Naive thymus-derived CD4-positive, alpha-beta T cell (primary cell): ENCODE measurements around the gene UIMC1. TPM values are rescaled to one million over a fixed set of nuclear protein-coding genes. Genes with fewer than 3 reads are reported as not detected.
"Not testable (repeated sequence)": the region's sequence is repeated elsewhere in the genome, so short reads cannot be mapped to it uniquely, and the experiment has no call there.

ENCODE experiments used
- ATAC-seq: fragments of 150-1000 bp; cut with Tn5 transposase; 2 replicates; pipeline ENCODE4 v1.10.0; 2021; ENCODE audit warnings: mild to moderate bottlenecking, moderate library complexity
- CTCF ChIA-PET: fragments of 350-600 bp; sonication (Branson Sonifier 250); formaldehyde crosslinking; loops from one replicate; lab custom pipeline; 2021; ENCODE audit warnings: antibody characterized with exemption; lab: Charles Lee
- POLR2A ChIA-PET: fragments of 350-600 bp; sonication (Branson Sonifier 250); formaldehyde crosslinking; loops from one replicate; lab custom pipeline; 2021; ENCODE audit warnings: antibody characterized with exemption, inconsistent platforms; lab: Charles Lee
- DNase-seq, 9 donors: peaks; one replicate each; pipeline versions ENCODE4 v3.0.0 to v3.0.0-alpha.2; 2020 to 2022; ENCODE audit warnings: mixed read lengths in 1 of 9
- H3K27ac ChIP-seq: one replicate; pipeline ENCODE4 v1.7.0; 2013; ENCODE audit warnings: mild to moderate bottlenecking, low read depth, low read length, moderate library complexity
- H3K27me3 ChIP-seq, 2 donors: one replicate each; pipeline ENCODE4 v1.7.0; 2013; ENCODE audit warnings: low read length in 2 of 2, mild to moderate bottlenecking in 2 of 2, moderate library complexity in 2 of 2; ENCODE audit not compliant: control insufficient read depth in 2 of 2, insufficient read depth in 2 of 2
- H3K36me3 ChIP-seq, 3 experiments: 1 replicate in 2 of 3; 2 replicates in 1 of 3; pipeline ENCODE4 v1.7.0; 2013; ENCODE audit warnings: low read length in 3 of 3, mild to moderate bottlenecking in 3 of 3, moderate library complexity in 1 of 3; ENCODE audit not compliant: insufficient read depth in 3 of 3, control insufficient read depth in 2 of 3
- H3K4me1 ChIP-seq, 2 donors: one replicate each; pipeline ENCODE4 v1.7.0; 2013; ENCODE audit warnings: low read length in 2 of 2, mild to moderate bottlenecking in 2 of 2, moderate library complexity in 1 of 2; ENCODE audit not compliant: control insufficient read depth in 2 of 2, insufficient read depth in 2 of 2
- H3K4me3 ChIP-seq: 2 replicates; pipeline ENCODE4 v1.7.0; 2013; ENCODE audit warnings: mild to moderate bottlenecking, low read length
- H3K9me3 ChIP-seq, 3 experiments: 1 replicate in 2 of 3; 2 replicates in 1 of 3; pipeline ENCODE4 v1.7.0; 2013; ENCODE audit warnings: low read length in 3 of 3; ENCODE audit not compliant: control insufficient read depth in 2 of 3
- H3K27ac Mint-ChIP-seq, 9 donors: one replicate each; pipeline ENCODE4 v1.8.0; 2020 to 2022; ENCODE audit warnings: mixed read lengths in 9 of 9, mild to moderate bottlenecking in 8 of 9, moderate library complexity in 5 of 9, inconsistent platforms in 2 of 9
- H3K27me3 Mint-ChIP-seq, 5 donors: one replicate each; pipeline ENCODE4 v1.8.0; 2021 to 2022; ENCODE audit warnings: mixed read lengths in 5 of 5, mild to moderate bottlenecking in 1 of 5
- H3K36me3 Mint-ChIP-seq, 5 donors: one replicate each; pipeline ENCODE4 v1.8.0; 2020 to 2022; ENCODE audit warnings: mixed read lengths in 5 of 5, mild to moderate bottlenecking in 3 of 5, inconsistent platforms in 1 of 5
- H3K4me1 Mint-ChIP-seq, 7 donors: one replicate each; pipeline ENCODE4 v1.8.0; 2020 to 2022; ENCODE audit warnings: mixed read lengths in 7 of 7, mild to moderate bottlenecking in 3 of 7, inconsistent platforms in 1 of 7
- H3K4me3 Mint-ChIP-seq, 10 donors: one replicate each; pipeline ENCODE4 v1.8.0; 2020 to 2022; ENCODE audit warnings: mild to moderate bottlenecking in 10 of 10, mixed read lengths in 10 of 10, moderate library complexity in 6 of 10, inconsistent platforms in 2 of 10
- H3K9me3 Mint-ChIP-seq, 11 donors: one replicate each; pipeline ENCODE4 v1.8.0; 2020 to 2022; ENCODE audit warnings: mixed read lengths in 11 of 11, mild to moderate bottlenecking in 4 of 11, inconsistent platforms in 1 of 11, moderate library complexity in 1 of 11
- intact Hi-C, 2 donors: fragments of 100-400 bp; cut with micrococcal nuclease; formaldehyde crosslinking; loops; one replicate each; pipeline ENCODE4 v1.15.1; 2023
- polyA plus RNA-seq, 2 donors: library from polyadenylated mRNA; unstranded; fragments of 300-500 nt; fragmentation: Illumina TruSeq; gene quantifications; one replicate each; pipeline ENCODE4 v1.2.3, GENCODE V29; 2021
- total RNA-seq, 6 experiments: library from RNA in 5 of 6; stranded (reverse) in 5 of 6; gene quantifications; 1 replicate in 5 of 6; 2 replicates in 1 of 6; pipeline ENCODE4 v1.2.3 and lab custom pipeline; 2021 to 2026

The UIMC1 gene
- total RNA-seq (10 to 100 TPM; 52.9 to 60.8 (median 59.9) TPM), polyA plus RNA-seq (10 to 100 TPM; 17.5 to 37.0 TPM), total RNA-seq (lab: John Stamatoyannopoulos, UW) (49.7 reads per million, percentile 71 among the genes with 10 or more reads in this experiment)

DNA sequence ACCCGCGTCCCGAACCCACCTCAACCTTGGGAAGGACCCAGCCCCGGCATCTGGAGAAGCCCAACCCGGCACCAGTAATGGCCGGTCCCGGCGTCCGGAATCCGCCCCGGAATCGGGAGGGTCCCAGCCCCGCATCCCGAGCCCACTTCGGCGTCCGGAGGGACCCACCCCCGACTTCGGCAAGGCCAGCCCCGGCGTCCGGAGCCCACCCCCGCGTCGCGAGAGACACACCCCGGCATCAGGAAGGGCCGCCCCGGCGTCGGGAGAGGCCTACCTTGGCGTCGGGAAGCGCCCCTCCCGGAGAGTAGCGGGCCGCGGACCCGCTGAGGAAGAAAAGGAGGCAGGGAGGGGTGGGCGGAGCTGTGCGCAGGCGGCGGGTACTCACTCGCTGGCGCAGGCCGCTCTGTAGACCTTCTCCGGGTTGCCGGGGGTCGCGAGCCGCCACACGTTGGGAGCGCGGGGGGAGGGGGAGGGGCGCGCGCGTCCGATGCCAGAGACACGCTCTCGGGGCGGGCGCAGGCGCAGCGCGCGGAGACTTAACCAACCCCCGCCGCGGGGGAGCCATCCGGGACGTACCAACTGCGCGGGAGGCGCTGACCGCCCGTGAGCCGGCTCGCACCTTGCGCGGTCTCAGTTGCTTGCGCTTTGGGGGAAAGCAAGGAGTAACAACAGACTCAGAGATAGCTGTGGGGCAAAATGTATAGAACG lies at the start of gene UIMC1:
TSS of gene UIMC1 (minus strand) at position 515 of the 708 bp plus-strand sequence. CDS start 24,164 bp downstream, outside the sequence.
- peaks cover 0 to 7% (median 0%) of the 10 kb centered on the region in 3 experiments for H3K36me3 ChIP-seq
- no peaks in the 10 kb centered on the region for H3K9me3 ChIP-seq
- peaks cover 18% of the 10 kb centered on the region in 2 donors for H3K4me1 ChIP-seq
- POLR2A ChIA-PET: interaction anchor here (0.7 to 2.4 kb wide), 10 partner anchors 8 to 127 kb away, joined by 3 to 9 read pairs (median 3); partner anchors contain the start of genes NSD1 and ZNF346
- intact Hi-C loops: loop anchor here (1.0 to 5.0 kb wide), 6 partner anchors 16 to 618 kb away; partner anchors contain the start of genes HIGD2A (in 2 of the 2), NOP16 (in 2 of the 2), NSD1 (in 2 of the 2) and ZNF346 (in 2 of the 2)
- peak within 1 kb of the TSS; percentile 75 for H3K4me3 ChIP-seq
- H3K27ac ChIP-seq: peak within 1 kb of the TSS; percentile 85
- H3K27me3 ChIP-seq: no peaks in the 10 kb centered on the region
- no peaks in the 10 kb centered on the region for H3K27me3 Mint-ChIP-seq
- peak within 1 kb of the TSS; percentile 90 to 96 (median 94) for H3K4me3 Mint-ChIP-seq
- DNase-seq: peak; percentile 84 to 96 (median 89)
- H3K9me3 Mint-ChIP-seq: peaks cover 0 to 6% (median 4%) of the 10 kb centered on the region in 11 donors
- CTCF ChIA-PET: interaction anchor here (1.2 kb wide), 1 partner anchor 9 kb away, joined by 4 read pairs; no protein-coding TSS in a partner anchor
- peaks cover 0 to 5% (median under 1%) of the 10 kb centered on the region in 5 donors for H3K36me3 Mint-ChIP-seq
- ATAC-seq: peak; percentile 96
- H3K4me1 Mint-ChIP-seq: peaks cover 14 to 35% (median 28%) of the 10 kb centered on the region in 7 donors
- H3K27ac Mint-ChIP-seq: peak within 1 kb of the TSS; percentile 87 to 97 (median 93)

DNA sequence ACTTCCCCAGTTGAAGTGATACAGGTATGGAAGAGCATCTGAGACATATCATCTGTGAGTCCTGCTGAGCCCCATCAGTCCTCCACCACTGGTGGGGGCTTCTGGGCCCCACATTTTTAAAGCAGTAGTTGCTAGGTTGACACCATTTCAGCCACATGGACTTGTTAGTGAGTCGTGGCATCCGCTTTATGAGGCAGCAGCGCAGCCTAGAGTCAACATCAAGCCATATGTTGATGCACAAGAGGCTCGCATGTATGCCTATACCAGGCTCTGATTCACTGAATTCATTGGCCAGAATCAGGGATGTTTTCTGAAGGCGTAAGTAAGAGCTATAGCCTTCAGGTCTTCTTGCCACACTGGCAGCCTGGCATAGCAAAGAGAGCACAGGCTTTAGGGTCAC lies 42.7 kb upstream of the UIMC1 start:
- no peaks in the 10 kb centered on the region for H3K9me3 ChIP-seq
- Mint-ChIP-seq H3K36me3 (peaks cover 4 to 45% (median 13%) of the 10 kb centered on the region in 5 donors), H3K27ac (peak overlapping the region in 4 of 9 donors; percentile 4 to 65 (median 24)), H3K4me3 (no peak overlapping the region), H3K27me3 (no peaks in the 10 kb centered on the region), H3K4me1 (no peaks in the 10 kb centered on the region), H3K9me3 (no peaks in the 10 kb centered on the region)
- POLR2A ChIA-PET: interaction anchor here (0.7 kb wide), 1 partner anchor 127 kb away, joined by 3 read pairs; no protein-coding TSS in a partner anchor
- intact Hi-C loops: no loop called here
- CTCF ChIA-PET: interaction anchor here (0.6 kb wide), 1 partner anchor 48 kb away, joined by 3 read pairs; no protein-coding TSS in a partner anchor
- no peak overlapping the region for H3K27ac ChIP-seq
- ATAC-seq: no peak
- no peaks in the 10 kb centered on the region for H3K27me3 ChIP-seq
- H3K4me1 ChIP-seq: no peaks in the 10 kb centered on the region
- no peak overlapping the region for H3K4me3 ChIP-seq
- peak in 1 of 9 donors; percentile 3 for DNase-seq
- peaks cover 0 to 63% (median 3%) of the 10 kb centered on the region in 3 experiments for H3K36me3 ChIP-seq

DNA sequence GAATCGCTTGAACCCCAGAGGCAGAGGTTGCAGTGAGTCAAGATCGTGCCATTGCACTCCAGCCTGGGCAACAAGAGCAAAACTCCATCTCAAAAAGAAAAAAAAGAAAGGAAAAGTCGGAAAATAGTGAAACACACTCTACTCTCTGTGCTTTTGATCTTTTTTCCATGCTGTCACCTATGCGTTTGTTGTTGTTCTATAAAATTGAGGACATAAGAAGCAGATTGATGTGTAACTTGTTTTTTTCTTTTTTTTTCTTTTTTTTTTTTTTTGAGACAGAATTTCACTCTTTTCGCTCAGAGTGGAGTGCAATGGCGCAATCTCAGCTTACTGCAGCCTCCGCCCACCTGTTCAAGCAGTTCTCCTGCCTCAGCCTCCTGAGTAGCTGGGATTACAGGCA lies 42.0 kb upstream of the UIMC1 start:
- H3K9me3 Mint-ChIP-seq, H3K9me3 ChIP-seq, H3K27me3 ChIP-seq, ATAC-seq, H3K4me3 ChIP-seq, intact Hi-C loops, H3K4me3 Mint-ChIP-seq, H3K27ac ChIP-seq, H3K4me1 Mint-ChIP-seq, DNase-seq, H3K27ac Mint-ChIP-seq, H3K27me3 Mint-ChIP-seq, H3K4me1 ChIP-seq: not testable (repeated sequence)
- peaks cover 0 to 65% (median 3%) of the 10 kb centered on the region in 3 experiments for H3K36me3 ChIP-seq
- CTCF ChIA-PET: interaction anchor here (0.6 kb wide), 1 partner anchor 49 kb away, joined by 3 read pairs; no protein-coding TSS in a partner anchor
- POLR2A ChIA-PET: interaction anchor here (0.7 kb wide), 1 partner anchor 128 kb away, joined by 3 read pairs; no protein-coding TSS in a partner anchor
- peaks cover 8 to 51% (median 13%) of the 10 kb centered on the region in 5 donors for H3K36me3 Mint-ChIP-seq

DNA sequence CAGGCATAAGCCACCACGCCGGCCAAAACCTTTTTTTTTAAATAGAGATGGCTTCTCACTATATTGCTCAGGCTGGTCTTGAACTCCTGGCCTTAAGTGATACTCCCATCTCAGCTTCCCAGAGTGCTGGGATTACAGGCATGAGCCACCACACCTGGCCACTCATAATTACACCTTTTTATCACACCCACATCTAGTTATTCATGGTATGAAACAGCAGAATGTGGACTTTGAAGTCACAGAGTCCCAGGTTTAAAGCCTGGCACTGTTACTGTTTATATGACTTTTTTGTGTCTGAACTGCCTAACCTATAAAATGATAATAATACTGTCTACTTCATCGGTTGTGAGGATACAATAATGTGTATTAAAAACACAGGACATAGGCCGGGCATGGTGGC lies 39.1 kb upstream of the UIMC1 start:
- H3K4me1 ChIP-seq: no peaks in the 10 kb centered on the region
- H3K27ac ChIP-seq: no peak overlapping the region
- Mint-ChIP-seq H3K27me3 (no peaks in the 10 kb centered on the region), H3K4me3 (no peak overlapping the region), H3K4me1 (no peaks in the 10 kb centered on the region), H3K27ac (no peak overlapping the region), H3K9me3 (no peaks in the 10 kb centered on the region), H3K36me3 (peaks cover 13 to 52% (median 27%) of the 10 kb centered on the region in 5 donors)
- CTCF ChIA-PET: no interaction called here
- ATAC-seq (no peak), DNase-seq (no peak)
- POLR2A ChIA-PET: no interaction called here
- H3K9me3 ChIP-seq: no peaks in the 10 kb centered on the region
- no peaks in the 10 kb centered on the region for H3K27me3 ChIP-seq
- no peak overlapping the region for H3K4me3 ChIP-seq
- H3K36me3 ChIP-seq: peaks cover 0 to 70% (median 7%) of the 10 kb centered on the region in 3 experiments
- intact Hi-C loops: no loop called here

DNA sequence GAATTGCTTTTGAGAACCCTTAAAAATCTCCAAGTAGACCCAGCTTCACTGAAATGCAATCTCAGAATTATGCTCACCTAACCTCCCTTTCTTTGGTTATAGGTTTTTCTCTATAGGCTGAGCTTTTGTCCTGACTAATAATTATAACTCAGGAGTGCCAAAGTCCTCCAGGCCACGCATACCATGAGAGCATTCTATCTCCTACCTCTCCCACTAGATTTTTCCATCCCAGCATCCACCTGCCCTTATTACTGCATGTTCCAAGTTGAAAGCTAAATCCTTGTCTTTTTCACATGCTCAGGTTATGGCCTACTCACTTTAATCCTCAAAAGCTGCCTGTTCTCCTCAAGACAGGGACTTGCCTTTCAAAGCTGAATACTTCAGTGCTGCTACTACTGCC lies 38.1 kb upstream of the UIMC1 start:
- POLR2A ChIA-PET: no interaction called here
- Mint-ChIP-seq H3K4me3 (no peak overlapping the region), H3K27me3 (no peaks in the 10 kb centered on the region), H3K36me3 (peaks cover 13 to 49% (median 21%) of the 10 kb centered on the region in 5 donors), H3K4me1 (no peaks in the 10 kb centered on the region), H3K9me3 (no peaks in the 10 kb centered on the region), H3K27ac (peak overlapping the region in 3 of 9 donors; percentile 20 to 83 (median 28))
- intact Hi-C loops: no loop called here
- Histone ChIP-seq H3K4me1 (no peaks in the 10 kb centered on the region), H3K4me3 (no peak overlapping the region), H3K27ac (no peak overlapping the region), H3K9me3 (no peaks in the 10 kb centered on the region), H3K27me3 (no peaks in the 10 kb centered on the region), H3K36me3 (peaks cover 0 to 64% (median 5%) of the 10 kb centered on the region in 3 experiments)
- DNase-seq (no peak), ATAC-seq (no peak)
- CTCF ChIA-PET: no interaction called here

DNA sequence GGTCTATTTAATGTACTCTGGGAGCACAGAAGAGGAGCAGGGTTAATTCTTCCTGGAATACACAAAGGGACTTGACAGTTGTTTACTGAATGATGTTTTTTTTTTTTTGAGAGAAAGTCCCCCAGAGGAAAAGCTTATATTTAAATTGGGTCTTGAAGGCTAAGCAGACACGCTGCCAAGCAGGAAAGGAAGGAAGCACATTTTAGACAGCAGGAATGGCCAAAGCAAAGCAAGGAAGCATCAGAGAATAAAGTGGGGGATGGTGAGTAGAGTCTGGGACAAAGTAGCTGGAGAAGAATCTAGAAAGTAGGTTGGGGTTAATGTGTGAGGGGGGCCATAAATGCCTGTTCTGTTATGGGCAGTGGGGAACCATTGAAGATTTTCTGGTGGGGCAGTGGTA lies 37.4 kb upstream of the UIMC1 start:
- Histone ChIP-seq H3K9me3 (no peaks in the 10 kb centered on the region), H3K27ac (no peak overlapping the region), H3K4me1 (no peaks in the 10 kb centered on the region), H3K4me3 (no peak overlapping the region), H3K36me3 (peaks cover 0 to 58% (median 5%) of the 10 kb centered on the region in 3 experiments), H3K27me3 (no peaks in the 10 kb centered on the region)
- peaks cover 0 to 2% (median 0%) of the 10 kb centered on the region in 7 donors for H3K4me1 Mint-ChIP-seq
- no peak overlapping the region for H3K4me3 Mint-ChIP-seq
- H3K36me3 Mint-ChIP-seq: peaks cover 13 to 46% (median 25%) of the 10 kb centered on the region in 5 donors
- CTCF ChIA-PET: interaction anchor here (0.8 kb wide), 1 partner anchor 27 kb away, joined by 3 read pairs; no protein-coding TSS in a partner anchor
- H3K27me3 Mint-ChIP-seq: no peaks in the 10 kb centered on the region
- no peaks in the 10 kb centered on the region for H3K9me3 Mint-ChIP-seq
- POLR2A ChIA-PET: interaction anchor here (0.6 to 0.7 kb wide), 2 partner anchors 90 to 954 kb away, joined by 3 to 5 read pairs; no protein-coding TSS in a partner anchor
- ATAC-seq: no peak
- intact Hi-C loops: no loop called here
- no peak for DNase-seq
- peak overlapping the region in 3 of 9 donors; percentile 5 to 72 (median 65) for H3K27ac Mint-ChIP-seq
